Fibroblast of skin of right quadriceps (primary cell): Measurements from ENCODE around the gene ATG4A.

ENCODE experiments used
- DNase-seq: peaks from one replicate; pipeline ENCODE4 v3.0.0-alpha.2; 2013

Gene ATG4A, protein sequence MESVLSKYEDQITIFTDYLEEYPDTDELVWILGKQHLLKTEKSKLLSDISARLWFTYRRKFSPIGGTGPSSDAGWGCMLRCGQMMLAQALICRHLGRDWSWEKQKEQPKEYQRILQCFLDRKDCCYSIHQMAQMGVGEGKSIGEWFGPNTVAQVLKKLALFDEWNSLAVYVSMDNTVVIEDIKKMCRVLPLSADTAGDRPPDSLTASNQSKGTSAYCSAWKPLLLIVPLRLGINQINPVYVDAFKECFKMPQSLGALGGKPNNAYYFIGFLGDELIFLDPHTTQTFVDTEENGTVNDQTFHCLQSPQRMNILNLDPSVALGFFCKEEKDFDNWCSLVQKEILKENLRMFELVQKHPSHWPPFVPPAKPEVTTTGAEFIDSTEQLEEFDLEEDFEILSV

DNA sequence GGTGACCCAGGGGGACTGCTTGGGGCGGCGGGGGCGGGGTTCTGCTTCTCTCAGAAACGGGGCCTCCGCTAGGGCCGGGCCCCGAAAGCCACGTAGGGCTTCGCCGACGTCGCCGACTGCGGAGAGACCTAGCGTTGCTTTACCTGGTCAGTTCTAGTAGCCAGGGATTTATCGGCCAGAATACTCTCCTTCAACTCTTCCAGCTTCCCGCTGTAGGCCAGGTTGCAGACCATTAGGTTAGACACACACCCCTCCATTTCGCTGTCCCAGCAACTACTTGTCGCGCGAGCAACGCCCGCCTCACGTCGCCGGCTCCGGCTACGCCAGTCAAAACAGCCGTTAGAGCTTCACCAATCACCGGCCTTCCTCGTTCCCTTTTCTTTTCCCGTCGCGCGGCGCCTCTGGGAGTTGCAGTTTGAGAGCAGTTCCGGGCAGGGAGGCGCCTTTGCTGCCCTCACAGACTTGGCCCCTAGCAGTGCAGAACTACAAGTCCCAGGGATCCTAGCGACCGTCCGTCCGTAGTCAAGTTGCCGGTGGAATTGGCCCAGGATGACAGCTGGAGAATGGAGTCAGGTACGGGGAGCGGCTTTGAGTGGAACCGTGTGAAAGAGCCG, at the start of gene ATG4A, which contains the start of gene PSMD10:
Gene ATG4A, plus strand, starts transcription at position 515 of the 614 bp plus-strand sequence. Its CDS starts 49 bp downstream, at position 564.
Gene PSMD10, minus strand, starts transcription at position 279 of the 614 bp plus-strand sequence. Its CDS starts 22 bp downstream, at position 257.
- DNase-seq: peak; percentile 94

DNA sequence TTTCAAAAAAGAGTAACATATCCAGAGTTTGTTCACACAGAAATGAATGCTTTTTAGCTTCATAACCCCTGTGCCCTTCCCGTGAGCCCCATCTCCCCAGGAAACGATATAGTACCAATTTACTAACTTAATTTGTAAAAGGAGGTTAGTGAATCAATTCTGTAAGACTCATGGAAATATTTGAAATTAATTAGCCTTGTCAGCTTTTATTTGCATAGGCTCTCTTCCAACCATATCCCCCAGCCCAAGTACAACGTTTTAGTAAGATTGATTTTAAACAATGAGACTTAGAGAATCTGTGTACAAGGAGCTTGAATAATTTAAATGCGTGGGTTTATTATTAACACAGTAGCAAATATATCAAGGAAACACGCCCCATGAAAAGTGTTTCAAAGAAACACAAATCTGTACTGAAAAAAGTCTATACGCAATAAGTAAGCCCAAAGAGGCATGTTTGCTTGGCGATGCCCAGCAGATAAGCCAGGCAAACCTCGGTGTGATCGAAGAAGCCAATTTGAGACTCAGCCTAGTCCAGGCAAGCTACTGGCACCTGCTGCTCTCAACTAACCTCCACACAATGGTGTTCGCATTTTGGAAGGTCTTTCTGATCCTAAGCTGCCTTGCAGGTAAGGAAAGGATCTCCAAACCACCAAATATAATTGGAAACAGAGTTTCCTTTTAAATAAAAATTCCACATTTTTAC, 46.9 kb upstream of the ATG4A start, which contains the start of gene VSIG1:
Gene VSIG1, plus strand, starts transcription at position 512 of the 703 bp plus-strand sequence. Its CDS starts 66 bp downstream, at position 578.
- no peak for DNase-seq

DNA sequence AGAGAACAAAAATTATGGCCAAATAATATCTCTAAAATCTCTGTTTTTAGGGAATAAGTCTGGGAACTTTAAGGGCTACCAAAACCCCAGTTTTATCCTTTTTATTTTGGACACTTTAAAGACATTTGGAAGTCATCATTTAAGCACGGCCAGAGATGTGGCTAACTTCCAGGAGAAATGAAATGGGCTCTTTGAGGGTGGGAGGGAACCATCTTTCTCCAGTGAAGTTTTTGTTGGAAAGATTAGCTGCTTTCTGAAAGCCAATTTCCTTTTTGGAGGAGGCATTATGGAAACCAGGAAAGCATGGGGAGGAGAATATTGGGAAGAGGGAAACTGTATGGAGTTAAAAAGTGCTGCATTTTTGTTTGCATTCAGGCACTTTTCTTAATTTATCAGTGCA, 41.9 kb upstream of the ATG4A start:
- DNase-seq: no peak

DNA sequence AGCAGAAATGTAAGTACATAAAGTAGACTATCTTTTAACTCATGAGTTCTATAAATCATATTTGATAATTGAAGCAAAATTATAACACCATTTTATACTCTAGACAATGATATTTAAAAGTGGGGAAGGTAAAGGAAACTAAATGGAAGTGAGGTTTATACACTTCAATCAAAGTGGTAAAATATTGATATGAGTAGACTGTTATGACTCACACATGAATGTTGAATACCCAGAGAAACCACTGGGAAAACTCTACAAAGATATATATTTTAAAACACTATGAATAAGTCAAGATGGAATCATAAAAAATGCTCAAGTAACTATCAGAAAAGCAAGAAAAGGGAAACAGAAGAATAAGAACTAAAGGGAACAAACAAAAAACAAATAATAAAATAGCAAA, 38.4 kb upstream of the ATG4A start:
- no peak for DNase-seq

DNA sequence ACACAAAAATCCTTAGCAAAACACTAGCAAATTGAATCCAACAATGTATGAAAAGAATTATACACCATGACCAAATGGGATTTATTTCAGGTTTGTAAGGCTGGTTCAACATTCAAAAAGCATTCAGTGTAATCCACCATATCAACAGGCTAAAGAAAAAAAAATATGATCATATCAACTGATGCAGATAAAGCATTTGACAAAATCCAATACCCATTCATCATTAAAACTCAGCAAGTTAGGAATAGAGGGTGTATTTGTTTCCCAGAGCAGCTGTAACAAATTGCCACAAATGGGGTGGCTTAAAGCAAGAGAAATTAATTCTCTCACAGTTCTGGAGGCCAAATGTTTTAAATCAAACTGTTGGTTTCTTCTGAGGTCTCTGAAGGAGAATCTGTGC, 36.0 kb upstream of the ATG4A start:
- DNase-seq: no peak

DNA sequence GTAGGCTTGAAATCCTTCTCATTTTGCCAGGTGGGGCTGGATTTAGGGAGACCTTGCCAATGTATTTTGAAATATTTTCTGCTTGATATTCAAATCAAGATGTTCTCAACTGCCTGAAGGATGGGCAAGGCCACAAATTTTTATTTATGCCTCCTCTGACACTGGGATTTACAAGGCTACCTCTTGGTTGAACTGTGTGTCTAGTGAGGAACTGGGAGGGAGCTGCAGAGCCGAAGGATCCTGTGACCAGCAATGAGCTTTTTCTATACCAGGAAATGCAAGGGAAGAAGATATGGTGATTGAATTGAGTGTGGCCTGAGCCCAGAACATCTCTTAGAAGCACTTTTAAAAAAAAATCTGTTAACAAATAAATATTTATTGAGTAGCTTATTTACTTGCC, 31.8 kb upstream of the ATG4A start:
- no peak for DNase-seq

DNA sequence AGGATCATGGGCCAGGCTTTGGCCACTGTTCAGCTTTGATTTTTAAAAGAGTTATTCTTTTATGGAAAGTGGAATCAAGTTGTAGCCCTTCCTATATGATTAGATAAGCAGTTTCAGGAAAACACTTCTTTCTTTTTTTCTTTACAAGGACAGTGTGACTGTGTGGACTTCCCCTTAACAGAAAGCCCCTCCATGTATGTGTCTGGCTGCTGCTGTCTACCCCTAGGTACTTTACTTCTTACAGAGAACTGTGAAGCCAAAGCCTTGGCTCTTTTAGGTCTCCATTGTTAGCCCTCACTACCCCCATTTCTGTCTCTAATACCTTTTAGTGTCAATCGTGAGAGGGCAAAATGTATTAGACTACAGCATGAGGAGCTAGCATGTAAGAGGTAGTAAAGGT, 27.6 kb upstream of the ATG4A start:
- no peak for DNase-seq

DNA sequence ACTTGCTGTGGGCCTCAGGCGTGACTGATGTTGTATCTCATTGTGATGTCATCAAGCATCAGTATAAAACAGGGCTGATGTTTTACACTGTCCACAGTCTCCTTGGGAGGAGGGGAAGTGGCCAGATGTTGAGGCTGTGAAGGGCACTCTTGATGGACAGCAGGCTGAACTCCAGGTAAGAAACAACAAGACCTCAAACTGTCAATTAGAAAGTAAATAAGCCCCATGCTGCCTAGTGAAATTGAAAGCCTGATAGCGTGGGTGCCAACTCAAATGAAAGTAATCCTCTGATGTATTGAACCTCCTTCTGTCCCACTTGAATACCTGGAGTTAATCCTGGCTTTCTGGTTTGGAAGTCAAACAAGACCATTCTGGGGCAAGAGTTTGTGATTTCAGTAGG, 27.0 kb upstream of the ATG4A start:
- DNase-seq: no peak

DNA sequence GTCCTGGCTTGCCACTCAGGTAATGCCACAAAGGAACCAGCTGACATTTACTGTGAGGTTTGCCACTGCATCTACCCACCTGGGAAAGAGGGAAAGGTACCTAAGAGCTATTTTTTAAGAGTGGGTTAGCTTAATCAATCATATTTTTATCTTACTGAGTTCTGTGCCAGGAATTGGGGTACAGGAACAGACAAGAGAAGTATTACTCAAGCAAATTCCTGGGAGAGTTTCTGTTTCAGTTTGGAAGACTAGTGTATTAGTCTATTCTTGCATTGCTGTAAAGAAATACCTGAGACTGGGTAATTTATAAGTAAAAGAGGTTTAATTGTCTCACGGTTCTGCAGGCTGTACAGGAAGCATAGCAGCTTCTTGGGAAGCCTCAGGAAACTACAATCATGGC, 23.5 kb upstream of the ATG4A start:
- no peak for DNase-seq

DNA sequence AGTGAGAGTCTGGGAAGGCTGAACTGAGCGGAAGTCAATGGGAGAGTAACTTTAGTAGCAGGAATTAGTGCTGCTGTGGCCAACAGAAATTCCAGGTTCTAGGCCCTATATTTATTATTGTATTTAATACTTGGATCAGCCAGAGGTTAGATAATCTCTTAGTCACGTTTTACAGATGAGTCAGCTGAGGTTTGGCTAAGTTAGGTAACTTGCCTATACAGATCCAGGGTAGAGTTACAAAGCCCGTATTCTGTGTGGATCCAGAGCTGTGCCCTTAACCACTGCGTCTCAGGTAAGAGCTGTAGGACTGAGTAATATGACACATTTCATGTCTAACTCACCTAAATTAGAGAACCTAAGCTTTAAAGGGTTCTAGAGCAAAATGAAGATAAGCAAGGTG, 20.7 kb upstream of the ATG4A start:
- peak; percentile 40 for DNase-seq

DNA sequence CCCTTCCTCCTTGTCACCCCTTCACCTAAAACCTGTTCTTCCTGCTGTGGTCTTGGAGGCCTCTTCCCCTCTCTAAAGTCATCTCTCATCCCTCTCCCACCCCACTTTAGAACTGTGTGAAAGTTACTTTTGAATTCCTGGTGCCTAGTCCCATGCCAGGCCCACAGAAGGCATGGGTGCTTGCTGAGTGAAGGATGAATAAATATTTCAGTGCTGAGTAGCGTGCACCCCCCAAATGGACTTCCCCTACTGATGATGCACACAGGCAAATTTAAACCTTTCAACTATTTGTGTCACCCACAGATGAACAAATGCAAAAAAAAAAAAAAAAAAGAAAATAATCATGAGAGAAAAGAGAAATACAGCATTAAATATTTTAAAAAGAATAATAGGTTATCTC, 20.0 kb upstream of the ATG4A start:
- no peak for DNase-seq

DNA sequence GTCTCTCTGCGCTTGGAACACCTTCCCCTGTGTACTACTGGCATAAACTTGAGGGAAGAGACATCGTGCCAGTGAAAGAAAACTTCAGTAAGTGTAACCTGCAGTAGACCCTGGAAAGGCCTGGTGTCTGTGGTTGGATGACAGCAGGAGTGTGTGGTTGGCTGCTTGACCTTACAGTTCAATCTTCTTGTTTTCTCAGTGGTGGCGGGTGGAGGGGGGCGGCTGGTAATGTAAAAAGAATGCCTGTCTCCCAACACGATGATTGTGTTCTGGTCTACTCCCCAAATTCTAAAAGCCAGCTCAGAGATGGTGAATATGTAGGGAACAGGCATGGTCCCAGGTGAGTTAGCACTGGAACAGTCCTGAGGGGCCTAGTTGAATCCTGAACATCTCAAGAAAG, 18.8 kb upstream of the ATG4A start:
- DNase-seq: peak; percentile 12

DNA sequence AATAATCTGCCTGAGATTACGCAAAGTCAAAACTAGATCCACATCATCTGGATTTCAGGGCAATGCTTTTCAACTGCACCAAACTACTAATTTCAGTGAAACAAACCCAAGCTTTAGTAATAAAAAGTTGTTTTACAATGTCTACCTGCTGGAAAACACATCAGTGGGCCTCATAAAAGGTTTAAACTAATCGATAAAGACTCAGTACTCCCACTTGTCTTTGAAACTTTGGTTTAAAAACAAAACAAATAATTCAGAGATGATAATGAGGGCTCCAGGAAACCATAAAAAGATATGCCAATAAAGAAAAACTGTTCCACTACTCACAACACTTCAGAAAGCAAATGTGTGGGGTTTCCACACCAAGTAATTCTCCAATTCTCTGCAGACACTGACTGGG, 10.5 kb upstream of the ATG4A start:
- no peak for DNase-seq

DNA sequence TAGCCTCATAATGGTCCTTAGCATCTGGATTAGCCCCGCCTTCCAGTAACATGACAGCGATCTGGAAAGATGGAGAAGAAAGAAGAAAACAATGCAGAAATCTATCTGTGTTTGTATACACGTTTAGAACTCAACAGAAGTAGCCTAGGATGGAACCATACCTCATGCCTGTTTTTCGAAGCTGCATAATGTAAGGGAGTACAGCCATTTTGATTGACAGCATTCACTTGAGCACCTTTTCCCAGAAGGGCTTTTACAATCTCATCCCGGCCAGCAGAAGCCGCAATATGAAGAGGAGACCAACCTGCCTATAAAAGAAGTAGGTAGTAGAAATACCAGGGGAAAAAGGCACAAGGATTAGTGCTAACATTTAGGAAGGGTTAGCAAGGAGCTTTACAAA, 3.8 kb upstream of the ATG4A start:
- no peak for DNase-seq

DNA sequence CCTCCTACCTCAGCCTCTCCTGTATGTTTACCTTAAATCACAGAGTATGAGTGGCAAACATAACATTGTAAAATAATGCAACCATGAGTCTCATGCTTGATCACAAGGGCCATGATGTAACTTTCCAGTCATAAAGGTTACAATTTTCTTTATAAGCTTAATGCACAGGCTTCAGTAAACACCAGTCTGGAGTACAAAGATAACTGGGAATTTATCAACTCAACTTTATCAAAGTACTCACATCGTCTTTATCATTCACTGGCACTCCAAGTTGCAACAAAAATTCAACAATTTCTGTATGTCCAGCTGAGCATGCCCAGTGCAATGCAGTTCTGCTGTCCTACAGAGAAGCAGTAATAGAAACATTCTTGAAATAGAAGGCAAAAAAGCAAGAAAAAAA, 3.1 kb upstream of the ATG4A start:
- DNase-seq: no peak

DNA sequence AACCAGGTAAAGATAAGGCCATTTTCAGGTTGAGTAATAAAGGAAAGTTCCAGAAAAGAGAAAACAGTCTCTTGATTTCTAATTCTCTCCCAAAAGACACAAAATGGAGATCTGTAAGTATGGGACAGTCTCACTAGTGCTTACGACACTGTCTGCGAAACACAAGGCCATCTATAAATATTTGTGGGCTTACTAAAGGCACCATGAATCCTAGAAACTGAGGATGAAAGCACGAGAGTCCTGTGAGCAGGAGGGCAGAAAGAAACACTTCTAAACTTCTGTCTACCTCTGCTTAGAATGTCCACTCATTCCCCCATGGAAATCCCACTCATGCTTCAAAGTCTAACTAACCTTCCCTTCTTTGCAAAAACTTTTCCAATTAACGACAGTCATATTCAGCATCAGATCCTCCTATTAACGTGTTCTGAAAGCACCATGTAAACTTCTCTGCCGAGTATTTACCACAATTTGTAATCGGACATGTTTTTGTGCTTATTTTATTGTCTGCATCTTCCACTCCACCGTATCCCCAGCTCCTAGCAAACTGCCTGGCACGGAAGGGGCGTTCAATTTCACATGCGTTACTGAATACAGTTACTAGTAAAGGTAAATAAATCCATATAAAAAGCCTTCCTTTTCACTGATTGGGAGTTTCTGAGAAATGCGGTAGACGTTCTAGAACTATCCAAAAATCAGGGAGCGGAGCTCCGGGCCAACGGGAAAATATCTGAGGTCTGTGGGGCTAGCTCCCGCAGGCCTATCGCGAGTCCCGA, 901 bp upstream of the ATG4A start:
- DNase-seq: peak; percentile 37

DNA sequence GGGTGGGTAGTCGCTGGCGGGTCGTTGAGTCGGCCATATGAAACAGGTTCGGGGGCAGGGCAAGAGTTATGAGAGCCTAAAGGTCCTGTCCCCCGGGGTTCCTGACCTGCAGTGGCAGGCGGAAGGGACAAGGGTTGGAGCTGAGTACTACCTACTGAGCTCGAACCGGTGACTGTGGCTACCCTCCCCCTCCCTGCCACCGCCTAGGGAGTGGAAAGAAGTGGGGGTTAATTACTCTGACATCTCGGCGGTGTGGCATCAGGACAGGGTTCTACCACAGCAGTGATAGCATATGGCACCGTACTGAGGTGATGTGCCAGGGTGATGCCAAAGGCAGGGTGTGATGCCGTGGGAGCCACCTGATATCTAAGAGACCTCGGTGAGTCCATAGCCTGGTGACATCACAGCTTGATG, 307 bp downstream of the ATG4A start:
- DNase-seq: no peak

DNA sequence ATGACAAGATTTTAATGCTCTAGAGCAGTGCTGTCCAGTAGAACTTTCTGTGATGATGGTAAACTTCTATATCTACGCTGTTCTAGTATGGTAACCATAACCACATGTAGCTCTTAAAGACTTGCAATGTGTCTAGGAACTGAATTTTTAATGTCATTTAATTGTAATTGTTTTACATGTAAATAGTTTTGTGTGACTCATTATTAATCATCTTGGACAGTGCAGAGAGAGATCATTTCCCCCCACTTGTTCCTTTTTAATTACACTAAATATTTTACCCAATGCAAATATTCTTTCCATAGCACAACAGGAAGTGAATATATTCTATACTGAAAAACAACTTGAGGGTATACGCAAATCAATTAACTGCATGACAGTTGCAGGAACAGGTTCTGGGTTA, 5.8 kb downstream of the ATG4A start:
- DNase-seq: peak; percentile 39

DNA sequence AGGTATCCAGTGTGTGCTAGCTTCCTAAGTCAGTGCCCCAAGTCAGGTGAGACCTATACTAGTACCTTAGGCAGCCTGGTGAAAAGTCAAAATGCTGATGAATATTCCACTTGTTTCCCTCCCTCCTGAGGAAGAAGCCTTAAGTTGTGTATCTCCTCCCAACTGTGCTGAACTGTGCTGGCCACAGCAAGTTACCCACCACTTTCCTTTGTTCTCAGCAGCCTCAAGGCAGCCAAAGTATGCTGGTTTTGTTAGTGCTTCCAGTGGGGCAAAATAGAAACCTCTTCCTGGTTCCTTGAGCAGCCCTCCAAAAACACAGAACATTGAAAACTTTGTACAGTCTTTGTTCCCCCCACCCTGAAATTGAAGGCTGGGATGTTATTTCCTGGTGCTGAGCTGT, 13.9 kb downstream of the ATG4A start:
- no peak for DNase-seq

DNA sequence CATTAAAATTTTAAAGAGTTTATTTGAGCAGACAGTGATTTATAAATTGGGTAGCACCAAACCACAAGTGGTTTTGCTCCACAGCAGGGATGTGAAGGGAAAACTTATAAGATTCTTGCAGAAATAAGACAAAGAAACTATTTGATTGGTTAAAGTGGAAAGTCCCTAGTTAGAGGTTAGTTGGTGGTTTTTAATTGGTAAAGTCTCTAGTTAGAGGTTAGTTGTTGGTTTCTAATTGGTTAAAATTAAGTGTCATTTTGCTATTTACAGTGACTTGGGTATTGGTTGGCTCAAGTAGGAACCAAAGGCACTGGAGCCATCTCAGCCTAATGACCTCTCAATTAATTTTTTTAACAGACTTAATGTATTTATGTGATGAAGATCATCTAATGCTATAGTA, 23.0 kb downstream of the ATG4A start:
- no peak for DNase-seq

DNA sequence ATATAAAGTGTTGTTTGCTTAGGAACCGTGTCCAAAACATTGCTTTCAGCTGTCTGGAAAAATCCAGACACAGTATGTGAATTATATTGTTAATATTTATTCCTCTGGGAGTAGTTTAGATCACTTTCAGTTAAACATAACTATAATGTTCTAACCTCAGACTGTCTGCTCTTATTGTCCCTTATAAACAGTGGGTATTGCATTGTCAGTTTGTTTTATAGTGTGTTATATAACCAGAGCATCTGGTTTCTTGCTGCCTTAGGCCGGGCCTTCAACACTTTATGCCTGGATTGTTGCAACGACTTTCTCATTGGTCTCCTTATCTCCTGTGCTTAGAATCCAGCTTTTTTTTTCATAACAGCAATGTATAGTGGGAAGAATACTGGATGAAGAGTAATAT, 26.4 kb downstream of the ATG4A start:
- DNase-seq: no peak

DNA sequence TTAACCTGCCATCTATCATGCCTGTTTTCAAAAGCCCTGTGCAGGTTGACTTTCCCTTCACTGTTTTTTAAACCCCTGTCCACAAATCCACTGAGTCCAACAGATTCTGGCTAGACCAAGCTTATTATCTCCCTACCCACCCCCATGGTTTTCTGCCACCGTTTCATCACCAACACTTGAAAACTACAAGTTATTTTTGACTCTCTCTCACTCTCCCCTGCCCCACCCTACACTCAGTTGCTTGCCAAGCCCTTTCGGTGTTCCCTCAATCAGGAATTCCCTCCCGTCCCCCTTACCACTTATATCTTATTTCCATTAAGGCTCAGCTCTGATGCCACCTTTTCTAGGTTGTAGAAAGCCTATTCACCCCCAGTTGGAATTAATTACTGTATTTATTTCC, 29.7 kb downstream of the ATG4A start:
- no peak for DNase-seq

DNA sequence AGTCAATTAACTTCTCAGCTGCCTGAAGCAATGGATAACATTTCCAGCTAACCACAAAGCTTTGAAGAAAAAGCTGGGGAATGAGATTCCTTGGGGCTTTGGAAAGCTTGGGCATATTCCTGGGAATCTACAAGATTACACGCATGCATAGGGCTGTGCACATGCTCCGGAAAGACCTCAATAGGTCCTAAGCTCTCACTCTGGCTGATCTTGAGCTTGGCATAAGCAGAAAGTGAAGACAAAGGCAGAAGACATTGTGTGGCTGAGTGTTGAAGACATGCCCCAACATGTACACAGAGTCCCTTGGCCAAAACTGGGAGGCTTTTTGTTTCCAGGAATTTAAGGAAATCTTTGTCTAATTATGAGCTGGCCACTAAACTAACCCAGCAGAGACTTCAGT, 31.2 kb downstream of the ATG4A start:
- DNase-seq: peak; percentile 45
